H54 (cell line): ENCODE data around the gene FBXO11.
A peak's percentile ranks its signal among the peaks of the same experiment; 100 is the strongest.

Experiments used
- DNase-seq: peaks from one replicate; pipeline ENCODE4 v3.0.0; 2011; ENCODE audit warnings: low spot score, mixed read lengths; ENCODE audit not compliant: insufficient read length
- FAIRE-seq: peaks from 3 replicates; lab custom pipeline; 2011; peaks lifted over from hg19 to GRCh38; lab: Jason Lieb, UNC
- POLR2A ChIP-seq: IDR thresholded peaks from 2 replicates; pipeline ENCODE4 v1.6.1; 2011; ENCODE audit warnings: low read depth, mild to moderate bottlenecking, low read length

FBXO11 gene

GRCh38 chr2:47808614-47809013, 97.7 kb downstream of the FBXO11 start:
- no peak for FAIRE-seq
- TF ChIP-seq POLR2A = no peak
- DNase-seq = no peak

- FAIRE-seq (no peak), DNase-seq (no peak)
- no peak for TF ChIP-seq POLR2A
These were observed 100.4 kb downstream of the FBXO11 start for GRCh38 chr2:47805850-47806249.

GRCh38 chr2:47803770-47804169, 102.5 kb downstream of the FBXO11 start:
- FAIRE-seq = no peak
- no peak for DNase-seq
- TF ChIP-seq POLR2A = no peak

- no peak for TF ChIP-seq POLR2A
- DNase-seq (no peak), FAIRE-seq (no peak)
These were observed 102.9 kb downstream of the FBXO11 start for GRCh38 chr2:47803363-47803762.

- no peak for DNase-seq
- FAIRE-seq = no peak
- TF ChIP-seq POLR2A = no peak
These were observed 105.2 kb downstream of the FBXO11 start for GRCh38 chr2:47801118-47801517.

GRCh38 chr2:47799031-47799609, 107.2 kb downstream of the FBXO11 start:
- FAIRE-seq = no peak
- TF ChIP-seq POLR2A = no peak
- no peak for DNase-seq

GRCh38 chr2:47798631-47799030, 107.7 kb downstream of the FBXO11 start:
- FAIRE-seq = no peak
- no peak for TF ChIP-seq POLR2A
- DNase-seq = no peak

- TF ChIP-seq POLR2A = no peak
- FAIRE-seq (no peak), DNase-seq (no peak)
These were observed 110.1 kb downstream of the FBXO11 start for GRCh38 chr2:47796090-47796697.

- TF ChIP-seq POLR2A = no peak
- no peak for FAIRE-seq
- DNase-seq = no peak
These were observed 120.3 kb downstream of the FBXO11 start for GRCh38 chr2:47785986-47786385.

GRCh38 chr2:47784352-47784851, 121.9 kb downstream of the FBXO11 start:
- TF ChIP-seq POLR2A = no peak
- DNase-seq = no peak
- FAIRE-seq = no peak

GRCh38 chr2:47783486-47784351, 122.6 kb downstream of the FBXO11 start:
- FAIRE-seq = no peak
- TF ChIP-seq POLR2A = no peak
- peak; percentile 67 for DNase-seq

- no peak for FAIRE-seq
These were observed 123.4 kb downstream of the FBXO11 start, which contains the start of gene MSH6 for GRCh38 chr2:47782671-47783485. TSS of gene MSH6 (plus strand) at chr2:47783145. CDS start at chr2:47783234, 89 bp downstream.

GRCh38 chr2:47782381-47782670, 124.0 kb downstream of the FBXO11 start:
- no peak for DNase-seq
- no peak for FAIRE-seq
- TF ChIP-seq POLR2A = no peak

More at GRCh38 chr2:47782671-47783485, 123.4 kb downstream of the FBXO11 start, which contains the start of gene MSH6:
- DNase-seq = peak; percentile 93
- peak; percentile 64 for TF ChIP-seq POLR2A

- no peak for FAIRE-seq
- no peak for TF ChIP-seq POLR2A
- DNase-seq = no peak
These were observed 126.9 kb downstream of the FBXO11 start for GRCh38 chr2:47779426-47779790.
